GM10266 (cell line): Measurements from ENCODE around the gene MAPK6.

ENCODE experiments used
- DNase-seq: peaks from one replicate; pipeline ENCODE4 v3.0.0; 2012; ENCODE audit errors: extremely low spot score
- CTCF ChIP-seq: IDR thresholded peaks from 2 replicates; pipeline ENCODE4 v1.5.1; 2012; ENCODE audit warnings: mild to moderate bottlenecking, low read depth; ENCODE audit not compliant: control insufficient read depth, insufficient read depth; ENCODE audit errors: missing control alignments

The MAPK6 gene

GRCh38 chr15:52020221-52021085 lies 1.4 kb downstream of the MAPK6 start:
- TF ChIP-seq CTCF, result no peak
- no peak for DNase-seq

- peak; percentile 85 for DNase-seq
- TF ChIP-seq CTCF, result no peak
These were observed 2.2 kb downstream of the MAPK6 start for GRCh38 chr15:52021128-52021671.

DNA sequence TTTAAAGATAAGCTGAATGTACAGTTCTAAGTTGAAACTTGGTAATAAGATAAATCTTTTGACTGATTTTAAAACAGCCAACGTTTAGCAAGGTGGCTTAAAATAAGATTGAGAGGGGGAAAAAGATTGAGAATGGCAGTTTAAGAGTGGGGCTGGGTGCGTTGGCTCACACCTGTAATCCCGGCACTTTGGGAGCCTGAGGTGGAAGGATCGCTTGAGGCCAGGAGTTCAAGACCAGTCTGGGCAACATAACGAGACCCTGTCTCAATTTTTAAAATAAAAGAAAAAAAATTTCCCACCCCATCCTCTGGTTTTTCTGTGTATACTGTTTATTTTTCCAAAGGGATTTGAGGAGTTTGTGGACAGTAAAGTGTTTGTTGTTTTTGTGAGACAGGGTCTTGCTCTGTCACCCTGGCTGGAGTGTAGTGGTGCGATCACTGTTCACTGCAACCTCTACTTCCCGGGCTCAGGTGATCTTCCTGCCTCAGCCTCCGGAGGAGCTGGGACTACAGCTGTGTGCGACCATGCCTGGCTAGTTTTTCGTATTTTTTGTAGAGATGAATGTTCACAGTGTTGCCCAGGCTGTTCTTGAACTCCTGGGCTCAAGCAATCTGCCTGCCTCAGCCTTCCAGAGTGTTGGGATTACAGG lies 3.0 kb downstream of the MAPK6 start:
- no peak for DNase-seq
- no peak for TF ChIP-seq CTCF

DNA sequence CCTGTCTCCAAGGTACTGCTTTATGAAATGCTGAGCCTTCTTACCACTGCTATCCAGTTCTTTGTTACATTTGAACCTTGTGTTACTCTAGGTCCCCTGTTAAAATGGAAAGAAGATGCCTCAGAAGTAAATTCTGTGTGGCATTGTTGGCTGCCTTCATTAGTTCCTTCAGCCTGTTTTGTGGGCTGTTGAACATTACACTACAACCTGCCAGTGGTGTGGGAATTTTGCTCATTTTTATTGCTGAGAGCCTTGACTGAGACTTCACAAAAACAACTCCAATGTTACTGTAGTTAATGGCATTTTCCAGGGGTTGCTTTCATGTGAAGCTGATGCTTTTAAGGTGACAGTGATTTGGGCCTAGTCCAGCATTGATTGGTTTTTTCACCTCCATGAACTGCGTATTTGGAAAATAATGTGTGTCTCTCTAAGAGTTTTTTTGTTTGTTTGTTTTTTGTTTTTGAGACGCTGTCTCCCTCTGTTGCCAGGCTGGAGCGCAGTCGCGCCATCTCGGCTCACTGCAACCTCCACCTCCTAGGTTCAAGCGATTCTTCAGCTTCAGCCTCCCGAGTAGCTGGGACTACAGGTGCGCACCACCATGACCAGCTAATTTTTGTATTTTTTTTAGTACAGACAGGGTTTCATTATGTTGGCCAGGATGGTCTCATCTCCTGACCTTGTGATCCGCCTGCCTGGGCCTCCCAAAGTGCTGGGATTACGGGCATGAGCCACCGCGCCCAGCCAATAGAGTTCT lies 4.3 kb downstream of the MAPK6 start:
- no peak for TF ChIP-seq CTCF
- DNase-seq, result no peak

DNA sequence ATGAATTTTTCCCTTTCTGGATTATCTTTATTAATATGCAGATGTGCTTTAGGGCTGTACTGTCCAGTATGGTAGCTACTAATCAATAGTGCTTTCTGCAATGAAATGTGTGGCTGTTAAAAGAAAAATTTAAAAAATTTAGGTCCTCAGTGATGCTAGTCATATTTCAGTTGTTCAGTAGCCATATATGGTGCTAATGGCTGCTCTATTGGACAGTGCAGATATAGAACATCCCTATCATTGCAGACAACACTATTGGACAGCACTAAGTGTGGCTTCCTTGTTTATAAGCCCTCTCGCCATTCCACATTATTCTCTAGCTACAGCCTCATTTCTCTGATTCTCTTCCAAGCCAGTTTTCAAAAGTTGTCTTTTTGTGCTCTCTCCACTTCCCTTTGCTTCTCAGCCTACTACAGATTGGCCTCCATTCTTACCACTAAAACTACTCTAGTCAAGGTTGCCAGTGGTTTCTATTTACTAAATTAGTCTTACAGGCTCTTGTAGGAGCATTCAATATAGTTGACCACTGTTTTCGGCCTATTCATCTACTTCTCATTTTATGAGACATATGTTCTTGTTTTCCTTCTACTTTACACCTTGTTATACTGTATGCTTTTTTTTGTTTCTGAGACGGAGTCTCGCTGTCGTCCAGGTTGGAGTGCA lies 9.5 kb downstream of the MAPK6 start:
- no peak for TF ChIP-seq CTCF
- no peak for DNase-seq

- no peak for TF ChIP-seq CTCF
- no peak for DNase-seq
These were observed 11.0 kb downstream of the MAPK6 start for GRCh38 chr15:52030010-52030409.
